Thyroid gland (tissue), 4 donors: ENCODE data around the gene CAMK2G. TPM values are rescaled to one million over a fixed set of nuclear protein-coding genes. Genes with fewer than 3 reads are reported as not detected.

Experiments
- DNase-seq, 2 donors: peaks; one replicate each; pipeline ENCODE4 v3.0.0-alpha.2; 2019
- H3K27ac ChIP-seq, 3 donors: fragments of 200-600 bp; sonication (generic); 1 replicate in 2 of 3; 2 replicates in 1 of 3; pipeline ENCODE4 v1.5.1; 2016 to 2019; ENCODE audit warnings: mild to moderate bottlenecking in 1 of 3, moderate library complexity in 1 of 3
- H3K27me3 ChIP-seq: fragments of 200-600 bp; sonication (generic); one replicate; pipeline ENCODE4 v1.5.1; 2019
- H3K36me3 ChIP-seq, 2 donors: fragments of 200-600 bp; sonication (generic); one replicate each; pipeline ENCODE4 v1.5.1; 2016 to 2019
- H3K4me1 ChIP-seq, 2 donors: fragments of 200-600 bp; sonication (generic); one replicate each; pipeline ENCODE4 v1.5.1; 2017 to 2019
- H3K4me3 ChIP-seq, 3 donors: fragments of 200-600 bp; sonication (generic); replicated peaks in 1 of 3; 1 replicate in 2 of 3; 2 replicates in 1 of 3; pipeline ENCODE4 v1.5.1; 2016; ENCODE audit warnings: mild to moderate bottlenecking in 1 of 3
- H3K9me3 ChIP-seq: fragments of 200-600 bp; sonication (generic); one replicate; pipeline ENCODE4 v1.5.1; 2017
- POLR2A ChIP-seq, 2 donors: fragments of 450-650 bp; IDR thresholded peaks; one replicate each; pipeline ENCODE4 v1.6.1; 2017; ENCODE audit warnings: antibody characterized with exemption in 2 of 2, mild to moderate bottlenecking in 2 of 2, moderate library complexity in 1 of 2
- WGBS, 2 donors: methylation state at CpG; one replicate each; pipeline ENCODE4 v1.1.5; 2017; 5-methylcytosine and 5-hydroxymethylcytosine counted together
- intact Hi-C: fragments of 100-400 bp; cut with DNase I; formaldehyde crosslinking; loops from one replicate; pipeline ENCODE4 v1.15.1; 2023
- total RNA-seq, 4 donors: library from RNA; depleted of rRNA; stranded (reverse); fragments of >200 nt; gene quantifications; one replicate each; pipeline ENCODE4 v1.2.3, GENCODE V29; 2016
- TF ChIP-seq, protein P1 (sequence below), 6 experiments: fragments of 200-600 bp in 3 of 6; fragments of 450-650 bp in 3 of 6; sonication (generic) in 3 of 6; IDR thresholded peaks; one replicate each; pipeline ENCODE4 v1.5.1; 2016 to 2019; ENCODE audit warnings: antibody characterized with exemption in 6 of 6, mild to moderate bottlenecking in 2 of 6, inconsistent platforms in 1 of 6, moderate library complexity in 1 of 6

CAMK2G gene
- total RNA-seq, 4 donors from 2014 or later, result 21.2 to 27.4 (median 22.3) TPM

GRCh38 chr10:73781879-73782748, 92.2 kb downstream of the CAMK2G start, which contains the start of gene CHCHD1:
Gene CHCHD1, plus strand, starts transcription at chr10:73782048. Its CDS starts 28 bp downstream, at chr10:73782076.
- TF ChIP-seq, protein P1, sequence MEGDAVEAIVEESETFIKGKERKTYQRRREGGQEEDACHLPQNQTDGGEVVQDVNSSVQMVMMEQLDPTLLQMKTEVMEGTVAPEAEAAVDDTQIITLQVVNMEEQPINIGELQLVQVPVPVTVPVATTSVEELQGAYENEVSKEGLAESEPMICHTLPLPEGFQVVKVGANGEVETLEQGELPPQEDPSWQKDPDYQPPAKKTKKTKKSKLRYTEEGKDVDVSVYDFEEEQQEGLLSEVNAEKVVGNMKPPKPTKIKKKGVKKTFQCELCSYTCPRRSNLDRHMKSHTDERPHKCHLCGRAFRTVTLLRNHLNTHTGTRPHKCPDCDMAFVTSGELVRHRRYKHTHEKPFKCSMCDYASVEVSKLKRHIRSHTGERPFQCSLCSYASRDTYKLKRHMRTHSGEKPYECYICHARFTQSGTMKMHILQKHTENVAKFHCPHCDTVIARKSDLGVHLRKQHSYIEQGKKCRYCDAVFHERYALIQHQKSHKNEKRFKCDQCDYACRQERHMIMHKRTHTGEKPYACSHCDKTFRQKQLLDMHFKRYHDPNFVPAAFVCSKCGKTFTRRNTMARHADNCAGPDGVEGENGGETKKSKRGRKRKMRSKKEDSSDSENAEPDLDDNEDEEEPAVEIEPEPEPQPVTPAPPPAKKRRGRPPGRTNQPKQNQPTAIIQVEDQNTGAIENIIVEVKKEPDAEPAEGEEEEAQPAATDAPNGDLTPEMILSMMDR (IDR thresholded peaks at IDR 0.05), result no peak
- peak in 1 of 2 donors; percentile 73 for TF ChIP-seq POLR2A (IDR thresholded peaks at IDR 0.05)
- 0 to 2% methylated on average over 13 to 35 of the region's 57 CpGs for WGBS, 2 donors

GRCh38 chr10:73781548-73781878, 92.8 kb downstream of the CAMK2G start:
- H3K4me1 ChIP-seq, result peaks cover 21 to 22% of the 10 kb centered on the region in 2 donors
- no peak for DNase-seq
- no peaks in the 10 kb centered on the region for H3K27me3 ChIP-seq
- peaks cover 3 to 6% of the 10 kb centered on the region in 2 donors for H3K36me3 ChIP-seq
- 1% methylated on average over 11 to 14 of the region's 14 CpGs for WGBS, 2 donors
- no peak for TF ChIP-seq POLR2A (IDR thresholded peaks at IDR 0.05)
- TF ChIP-seq, protein P1 (IDR thresholded peaks at IDR 0.05), result no peak
- peak overlapping the region; percentile 27 to 96 (median 91) for H3K4me3 ChIP-seq
- peak overlapping the region; percentile 91 to 92 (median 91) for H3K27ac ChIP-seq
- H3K9me3 ChIP-seq, result no peaks in the 10 kb centered on the region
- intact Hi-C loops, result no loop called here

More at GRCh38 chr10:73781879-73782748, 92.2 kb downstream of the CAMK2G start, which contains the start of gene CHCHD1:
- intact Hi-C loops, result no loop called here
- peak; percentile 88 to 90 for DNase-seq
- peaks cover 27 to 28% of the 10 kb centered on the region in 2 donors for H3K4me1 ChIP-seq
- no peaks in the 10 kb centered on the region for H3K9me3 ChIP-seq
- H3K27me3 ChIP-seq, result no peaks in the 10 kb centered on the region
- H3K4me3 ChIP-seq, result peak within 1 kb of the TSS; percentile 27 to 96 (median 91)
- peak within 1 kb of the TSS; percentile 91 to 92 (median 91) for H3K27ac ChIP-seq
- peaks cover 3 to 6% of the 10 kb centered on the region in 2 donors for H3K36me3 ChIP-seq

DNA sequence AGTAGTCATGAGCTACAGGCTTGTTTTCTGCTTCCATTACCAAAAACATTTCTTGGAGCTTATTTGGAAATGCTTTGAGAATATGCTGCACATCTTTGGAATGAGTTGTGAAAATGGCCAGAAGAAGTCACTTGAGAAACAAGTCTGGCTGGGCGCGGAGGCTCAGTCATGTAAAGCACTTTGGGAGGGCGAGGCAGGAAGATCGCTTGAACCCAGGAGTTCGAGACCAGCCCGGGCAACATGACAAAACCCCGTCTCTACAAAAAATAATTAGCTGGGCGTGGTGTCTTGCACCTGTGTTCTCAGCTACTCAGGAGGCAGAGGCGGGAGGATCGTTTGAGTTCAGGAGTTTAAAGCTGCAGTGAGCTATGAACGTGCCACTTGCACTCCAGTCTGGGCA, 93.4 kb downstream of the CAMK2G start:
- Histone ChIP-seq H3K4me3 (peak overlapping the region in 1 of 3 donors; percentile 91), H3K9me3 (no peaks in the 10 kb centered on the region), H3K27ac (peak overlapping the region in 1 of 3 donors; percentile 92), H3K27me3 (no peaks in the 10 kb centered on the region), H3K36me3 (peaks cover 7 to 9% of the 10 kb centered on the region in 2 donors), H3K4me1 (peaks cover 17 to 20% of the 10 kb centered on the region in 2 donors)
- intact Hi-C loops, result no loop called here
- 26% methylated on average over 10 to 11 of the region's 11 CpGs for WGBS, 2 donors
- no peak for TF ChIP-seq POLR2A (IDR thresholded peaks at IDR 0.05)
- DNase-seq, result no peak

GRCh38 chr10:73780301-73780700, 94.1 kb downstream of the CAMK2G start:
- peaks cover 17 to 24% of the 10 kb centered on the region in 2 donors for H3K4me1 ChIP-seq
- WGBS, 2 donors, result 83 to 86% methylated on average over 5 of the region's 5 CpGs
- H3K36me3 ChIP-seq, result peaks cover 12% of the 10 kb centered on the region in 2 donors
- intact Hi-C loops, result no loop called here
- DNase-seq, result no peak
- H3K27me3 ChIP-seq, result no peaks in the 10 kb centered on the region
- H3K4me3 ChIP-seq, result no peak overlapping the region
- TF ChIP-seq, protein P1 (IDR thresholded peaks at IDR 0.05), result no peak
- TF ChIP-seq POLR2A (IDR thresholded peaks at IDR 0.05), result no peak
- H3K9me3 ChIP-seq, result no peaks in the 10 kb centered on the region
- no peak overlapping the region for H3K27ac ChIP-seq

DNA sequence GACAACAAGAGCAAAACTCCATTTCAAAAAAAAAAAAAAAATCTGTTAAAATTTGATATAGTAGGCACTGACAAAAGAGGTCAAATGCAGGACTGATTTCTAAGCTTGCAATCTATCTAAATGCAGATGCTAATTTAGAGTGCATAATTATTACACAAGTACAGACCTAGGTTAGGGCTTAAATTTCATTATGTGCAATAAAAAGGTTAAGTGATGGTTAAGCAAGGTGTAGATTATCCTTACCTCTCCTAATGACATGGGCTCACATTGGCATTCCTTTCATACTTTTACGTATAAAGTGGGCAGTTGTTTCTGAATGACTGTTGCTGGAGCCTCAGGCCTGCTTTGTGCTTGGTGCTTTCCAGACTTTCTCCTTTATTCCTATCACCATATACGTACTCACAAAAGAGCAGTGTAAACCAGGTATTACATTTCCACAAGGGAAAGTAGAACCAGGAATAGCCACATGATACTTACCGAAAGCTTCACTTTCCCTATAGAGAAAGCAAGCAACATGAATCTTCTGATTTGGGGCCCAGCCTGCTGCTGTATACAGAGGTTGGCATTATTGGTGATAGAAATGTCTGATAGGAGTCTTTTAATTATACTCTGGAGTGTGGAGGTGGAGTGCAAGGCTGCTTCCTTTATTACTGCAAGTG, 94.7 kb downstream of the CAMK2G start:
- Histone ChIP-seq H3K4me3 (no peak overlapping the region), H3K9me3 (no peaks in the 10 kb centered on the region), H3K4me1 (peaks cover 19 to 27% of the 10 kb centered on the region in 2 donors)

More for the DNA sequence above, 94.7 kb downstream of the CAMK2G start:
- no peak for DNase-seq
- no peaks in the 10 kb centered on the region for H3K27me3 ChIP-seq
- no peak overlapping the region for H3K27ac ChIP-seq
- TF ChIP-seq, protein P1 (IDR thresholded peaks at IDR 0.05), result no peak
- TF ChIP-seq POLR2A (IDR thresholded peaks at IDR 0.05), result no peak
- intact Hi-C loops, result no loop called here
- peaks cover 12% of the 10 kb centered on the region in 2 donors for H3K36me3 ChIP-seq
- WGBS, 2 donors, result 87 to 92% methylated on average over 3 of the region's 3 CpGs
